NCI-H2107 (cell line): Measurements from ENCODE around the gene WFIKKN2.
"Not testable (repeated sequence)": the region's sequence is repeated elsewhere in the genome, so short reads cannot be mapped to it uniquely, and the experiment has no call there.

Source experiments
- DNase-seq: peaks from one replicate; lab custom pipeline; 2025; lab: John Stamatoyannopoulos, UW

Gene WFIKKN2

DNA sequence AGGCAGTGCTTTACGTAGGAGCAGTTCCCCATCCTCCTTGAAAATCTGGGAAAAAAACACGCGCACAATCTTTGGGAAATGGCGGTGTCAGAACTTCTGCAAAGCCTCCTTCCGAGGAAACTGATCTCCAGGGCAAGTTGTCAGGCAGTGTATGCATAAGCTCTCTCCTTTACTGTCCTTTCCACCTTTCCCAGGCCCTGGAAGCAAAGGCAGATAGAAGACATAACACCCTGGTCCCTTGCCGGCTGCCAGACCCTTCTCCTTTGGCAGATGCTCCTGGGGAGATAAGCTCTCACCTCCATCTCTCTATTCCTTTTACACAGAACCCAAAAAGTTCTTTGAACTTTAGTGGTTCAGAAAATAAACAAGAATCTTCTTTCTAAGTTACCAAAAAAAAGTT is 18.4 kb downstream of the WFIKKN2 start:
- no peak for DNase-seq

- no peak for DNase-seq
These were observed 20.4 kb downstream of the WFIKKN2 start for GRCh38 chr17:50855708-50856330.

DNA sequence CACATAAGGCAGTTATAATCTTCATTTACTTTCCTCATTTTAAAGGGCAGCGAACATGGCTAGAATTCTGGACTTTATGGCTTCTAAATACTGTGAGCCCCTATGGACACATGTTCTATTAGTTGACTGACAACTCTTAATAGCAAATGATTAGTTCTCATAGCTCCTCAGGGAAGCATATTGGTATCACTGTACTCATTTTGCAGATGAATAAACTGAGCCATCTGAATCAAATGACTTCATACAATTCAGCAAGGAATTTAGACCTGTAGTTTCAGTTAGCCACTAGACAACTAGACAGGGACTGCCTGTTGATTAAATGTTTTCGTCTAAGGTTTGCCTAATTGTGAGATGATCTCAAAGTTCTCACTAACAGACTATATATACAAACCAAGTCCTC is 21.0 kb downstream of the WFIKKN2 start:
- DNase-seq = no peak

DNA sequence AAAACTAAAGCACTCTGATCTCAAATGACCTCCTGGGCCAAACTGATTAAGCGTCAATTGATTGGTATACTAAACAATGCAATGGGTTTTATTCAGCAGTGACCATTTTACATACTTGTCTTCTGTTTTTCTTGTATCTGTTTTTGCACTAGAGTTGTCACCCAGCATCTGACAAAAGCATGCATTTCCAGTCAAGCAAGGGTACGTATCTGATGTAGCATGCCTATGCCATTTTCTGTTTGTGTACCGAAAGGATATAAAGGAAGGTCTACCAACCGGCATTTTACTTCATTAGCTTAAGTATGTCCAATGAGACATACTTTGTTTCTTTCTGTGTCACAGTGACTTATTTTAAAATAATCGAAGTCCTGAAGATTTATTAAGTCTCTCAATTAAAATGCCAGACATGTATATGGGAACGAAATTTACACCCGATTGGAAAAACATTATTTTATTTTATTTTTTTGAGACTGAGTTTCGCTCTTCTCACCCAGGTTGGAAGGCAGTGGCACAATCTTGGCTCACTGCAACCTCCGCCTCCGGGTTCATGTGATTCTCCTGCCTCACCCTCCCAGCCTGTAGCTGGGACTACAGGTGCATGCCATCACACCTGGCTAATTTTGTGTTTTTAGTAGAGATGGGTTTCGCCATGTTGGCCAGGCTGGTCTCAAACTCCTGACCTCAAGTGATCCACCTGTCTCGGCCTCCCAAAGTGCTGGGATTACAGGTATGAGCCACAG is 23.3 kb downstream of the WFIKKN2 start:
- DNase-seq = no peak

GRCh38 chr17:50859727-50860126 is 24.3 kb downstream of the WFIKKN2 start:
- DNase-seq = not testable (repeated sequence)

DNA sequence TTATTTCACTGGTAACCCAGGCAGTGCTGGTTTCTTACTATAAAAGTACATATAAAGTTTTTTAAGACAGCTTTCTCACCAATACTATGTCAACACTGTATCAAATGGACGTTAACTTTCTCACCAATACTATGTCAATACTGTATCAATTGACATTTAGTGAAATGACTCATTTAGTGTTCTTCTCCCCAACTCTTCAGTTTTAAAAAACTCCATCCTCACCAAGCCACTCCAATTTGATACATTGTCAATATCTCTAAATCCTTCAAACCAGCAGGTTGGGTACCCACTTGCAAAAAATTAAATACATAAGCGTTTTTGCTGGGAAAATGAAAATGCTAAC is 25.9 kb downstream of the WFIKKN2 start:
- no peak for DNase-seq

DNA sequence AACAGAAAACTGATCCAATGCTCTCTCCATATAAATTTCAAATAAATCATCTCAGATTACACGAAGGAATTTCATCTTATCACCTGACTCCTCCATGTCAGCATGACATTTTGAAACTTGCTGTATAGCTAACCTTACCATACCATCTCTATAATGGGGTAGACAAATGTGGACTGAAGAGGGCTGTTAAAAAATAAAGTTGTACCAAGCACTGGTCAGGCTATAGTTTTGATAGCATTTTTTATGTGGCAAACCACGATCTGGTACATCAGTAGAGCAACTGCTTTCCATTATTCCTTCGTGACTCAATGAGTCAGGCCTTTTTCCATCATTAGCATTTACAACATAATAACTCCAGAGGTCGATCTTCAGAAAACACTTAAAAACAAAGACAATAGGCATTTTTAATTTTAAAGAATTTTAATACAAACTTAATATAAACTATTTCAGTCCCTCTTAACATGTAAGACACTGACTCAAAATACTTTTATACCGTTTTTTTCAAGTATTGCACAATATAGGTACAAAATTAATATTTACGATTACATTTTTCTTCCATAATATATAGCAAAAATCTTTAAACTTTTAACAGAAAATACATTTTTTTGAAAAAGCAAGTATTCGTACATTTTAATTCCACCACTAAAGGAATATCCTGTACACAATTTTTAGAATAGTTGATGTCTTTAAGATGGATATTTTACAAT is 26.6 kb downstream of the WFIKKN2 start:
- DNase-seq = no peak

DNA sequence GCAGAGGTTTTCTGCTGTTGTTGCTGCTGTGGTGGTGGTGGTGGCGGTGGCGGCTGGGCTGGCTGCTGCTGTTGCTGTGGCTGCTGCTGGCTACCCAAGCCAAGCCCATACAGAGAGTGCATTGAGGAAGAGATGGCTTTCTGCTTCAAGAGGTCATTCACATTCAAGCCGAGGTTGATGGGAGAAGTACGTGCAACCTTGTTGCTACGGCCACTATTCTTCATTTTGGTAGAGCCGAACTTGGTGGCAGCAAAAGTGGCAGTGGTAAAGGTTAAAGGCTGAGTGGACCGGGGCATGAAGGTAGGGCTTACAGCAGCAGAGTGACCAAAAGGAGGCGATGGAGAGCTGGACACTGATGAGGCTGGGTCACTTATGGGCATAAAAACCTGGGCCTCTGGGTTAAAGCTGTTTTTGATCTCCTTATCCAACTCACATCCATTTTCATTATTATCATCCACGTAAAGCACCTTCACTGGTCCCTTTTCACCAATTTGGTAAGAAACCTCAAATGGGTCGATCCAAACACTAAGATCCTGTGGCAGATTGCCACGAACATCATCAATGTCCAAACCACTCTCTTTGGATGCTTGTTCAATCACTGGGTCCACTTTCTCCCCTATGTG is 27.9 kb downstream of the WFIKKN2 start:
- DNase-seq = no peak

DNA sequence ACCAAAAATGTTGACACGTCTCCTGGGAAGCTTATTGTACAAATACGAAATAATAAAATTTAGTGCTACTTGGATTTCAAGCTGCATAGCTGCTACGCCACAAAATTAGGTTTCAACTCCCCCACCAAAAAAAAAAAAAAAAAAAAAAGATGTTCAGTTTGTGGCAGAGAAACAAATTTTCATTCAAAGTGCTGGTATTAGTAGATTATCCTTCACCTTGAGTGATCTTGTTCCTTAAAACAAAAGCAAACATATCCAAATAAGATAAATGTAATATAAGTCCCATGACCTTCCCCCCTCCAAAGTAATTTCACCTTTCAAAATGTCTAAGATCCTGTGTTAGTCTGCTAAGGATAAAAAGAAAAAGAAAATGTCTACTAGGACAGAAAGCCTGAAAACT is 28.5 kb downstream of the WFIKKN2 start:
- DNase-seq = no peak

- no peak for DNase-seq
These were observed 29.3 kb downstream of the WFIKKN2 start for GRCh38 chr17:50864747-50865059.

DNA sequence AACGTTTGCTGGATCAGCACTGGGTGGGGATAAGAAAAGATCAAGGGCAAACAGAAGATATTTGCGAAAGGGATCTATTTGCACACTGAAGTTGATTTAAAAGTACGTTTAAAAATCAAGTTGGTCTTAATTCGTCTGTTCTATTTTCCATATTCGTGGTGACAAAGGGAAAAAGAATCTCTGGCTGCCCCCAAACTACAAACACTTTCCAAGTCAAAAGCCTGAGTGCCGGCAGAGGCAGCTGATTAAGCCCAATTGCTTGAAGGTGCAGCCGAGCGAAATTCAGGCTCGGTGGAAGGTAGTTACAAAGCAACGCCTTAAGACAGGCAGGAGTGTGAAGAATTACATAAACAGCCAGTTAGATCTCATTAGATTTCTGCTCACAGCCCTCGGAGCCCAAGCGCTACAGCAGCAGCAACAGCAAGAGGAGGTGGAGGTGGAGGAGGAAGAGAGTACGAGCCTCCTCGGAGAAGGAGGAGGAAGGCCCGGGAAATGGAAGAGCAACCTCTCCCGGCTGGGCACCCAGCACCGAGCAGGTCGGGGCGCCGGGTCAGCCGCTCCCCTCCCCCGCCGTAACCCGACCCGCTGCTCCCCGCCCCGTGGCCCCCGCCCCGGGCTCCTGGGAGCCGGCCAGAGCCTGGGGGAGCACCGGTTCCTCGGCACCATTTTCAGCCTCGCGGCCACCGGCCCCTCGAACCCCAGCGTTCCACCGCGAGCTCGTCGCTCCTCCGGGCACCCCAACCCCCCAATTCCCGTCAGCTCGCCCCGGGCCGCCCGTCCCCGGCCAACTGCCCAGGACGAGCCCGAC is 29.9 kb downstream of the WFIKKN2 start:
- DNase-seq = no peak

GRCh38 chr17:50865868-50866260 is 30.5 kb downstream of the WFIKKN2 start:
- DNase-seq = no peak

DNA sequence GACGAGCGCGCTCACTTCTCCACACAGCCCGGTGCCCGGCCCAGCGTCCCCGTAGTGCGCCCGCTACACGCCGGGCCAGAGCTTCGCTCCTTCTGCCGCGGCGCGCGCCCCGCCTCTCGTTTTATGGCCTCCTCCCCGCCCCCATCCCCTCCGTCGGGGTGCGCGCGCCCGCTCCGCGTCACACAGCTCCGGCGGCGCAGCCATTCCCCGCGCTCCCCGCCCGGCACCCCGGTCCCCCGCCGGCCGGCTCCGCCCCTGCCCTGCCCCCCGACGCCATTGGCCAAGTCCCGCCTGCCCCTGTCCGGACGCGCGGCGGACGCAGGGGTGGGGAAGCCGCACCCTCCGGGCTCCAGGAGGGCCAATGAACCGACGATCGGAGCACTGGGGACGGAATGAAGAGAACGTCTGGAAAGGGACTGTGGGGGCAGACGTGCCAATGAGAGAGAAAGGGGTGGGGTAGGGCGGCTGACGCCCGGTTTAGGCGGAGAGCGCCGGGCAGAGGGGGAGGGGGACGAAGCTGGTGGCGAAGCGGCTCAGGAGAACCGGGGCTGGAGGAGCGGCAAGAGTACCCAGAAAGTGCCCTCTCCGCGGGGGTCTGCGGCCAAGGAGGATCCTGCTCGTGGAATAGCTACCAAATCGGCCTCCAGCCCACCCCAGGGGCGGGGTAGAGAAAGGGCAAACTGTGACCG is 31.0 kb downstream of the WFIKKN2 start, which contains the start of gene TOB1:
Gene TOB1, minus strand, starts transcription at position 94 of the 689 bp plus-strand sequence. CDS start 2,337 bp downstream, outside the sequence.
- peak; percentile 96 for DNase-seq

DNA sequence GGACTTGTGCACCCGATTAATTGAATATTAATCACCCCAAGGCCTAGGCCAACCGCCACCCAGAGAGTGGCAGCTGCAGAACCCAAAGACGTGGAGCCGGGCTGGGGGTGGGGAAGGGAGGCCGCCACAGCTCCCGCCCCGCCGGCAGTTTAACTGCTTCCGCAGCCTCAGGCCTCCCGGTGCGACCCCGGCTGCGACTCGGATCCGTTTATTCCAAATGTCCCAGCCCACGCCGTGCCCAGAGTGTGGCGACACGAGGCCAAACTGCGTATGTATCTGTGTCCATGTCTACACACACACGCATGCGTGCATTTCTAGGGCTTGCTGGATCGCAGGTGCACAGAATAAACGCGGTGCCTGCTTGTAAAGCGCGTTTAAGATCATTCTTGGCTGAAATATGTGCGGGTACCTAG is 31.6 kb downstream of the WFIKKN2 start:
- DNase-seq = peak; percentile 76

DNA sequence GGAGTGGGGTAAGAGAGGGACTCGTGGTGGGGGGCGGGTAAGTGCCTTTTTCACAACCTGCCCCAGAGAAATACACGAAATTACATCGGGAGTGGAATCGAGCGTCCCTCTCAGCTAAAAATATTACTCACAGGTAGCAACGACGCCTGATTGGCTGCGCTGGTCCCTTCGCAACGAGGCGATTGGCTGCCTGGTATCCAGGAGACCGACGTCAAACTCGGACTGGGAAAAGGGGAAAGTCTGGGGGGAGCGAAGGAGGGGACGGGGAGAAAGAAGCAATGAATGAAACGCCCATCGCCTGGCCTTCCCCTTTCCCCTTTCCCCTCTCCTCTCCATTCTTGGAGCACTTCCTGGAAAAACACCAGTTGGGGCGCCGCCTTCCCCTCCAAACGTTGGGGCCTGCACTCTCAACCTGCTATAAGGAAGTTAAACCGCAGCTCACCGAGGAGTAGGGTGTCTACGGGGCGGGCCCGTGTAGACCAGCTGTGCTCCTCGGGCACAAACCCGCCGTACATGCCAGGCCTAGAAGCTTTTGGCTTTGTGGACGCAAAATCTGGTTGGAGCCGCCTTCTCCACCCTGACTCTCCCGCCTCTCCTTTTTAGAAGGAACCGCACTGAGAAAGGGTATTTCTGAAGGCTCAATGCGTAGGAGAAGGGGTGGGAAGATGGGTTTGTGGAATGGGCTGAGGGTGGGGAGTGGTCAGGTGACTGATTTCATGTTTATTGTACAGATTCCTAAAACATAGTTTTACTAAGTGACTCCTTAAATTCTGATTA is 32.2 kb downstream of the WFIKKN2 start:
- peak; percentile 96 for DNase-seq

- DNase-seq = no peak
These were observed 32.7 kb downstream of the WFIKKN2 start for GRCh38 chr17:50868140-50868438.

GRCh38 chr17:50868602-50869001 is 33.2 kb downstream of the WFIKKN2 start:
- no peak for DNase-seq

DNA sequence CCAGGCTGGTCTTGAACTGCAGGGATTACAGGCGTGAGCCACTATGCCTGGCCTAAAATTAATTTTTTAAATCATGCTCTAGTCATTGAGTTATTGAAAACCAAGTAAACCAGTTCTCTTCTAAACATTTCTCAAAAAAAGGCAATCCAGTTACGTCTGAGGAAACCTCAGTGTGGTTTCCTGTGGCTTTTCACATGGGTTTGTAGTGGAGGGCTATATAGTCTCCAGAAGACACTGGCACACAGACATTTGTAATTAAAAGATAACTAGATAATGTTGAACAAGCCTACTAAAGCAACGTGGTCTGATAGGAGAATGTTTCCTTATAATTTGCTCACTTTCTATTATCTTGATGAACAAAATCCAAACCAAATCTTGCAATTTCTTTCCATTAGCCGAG is 36.0 kb downstream of the WFIKKN2 start:
- no peak for DNase-seq

DNA sequence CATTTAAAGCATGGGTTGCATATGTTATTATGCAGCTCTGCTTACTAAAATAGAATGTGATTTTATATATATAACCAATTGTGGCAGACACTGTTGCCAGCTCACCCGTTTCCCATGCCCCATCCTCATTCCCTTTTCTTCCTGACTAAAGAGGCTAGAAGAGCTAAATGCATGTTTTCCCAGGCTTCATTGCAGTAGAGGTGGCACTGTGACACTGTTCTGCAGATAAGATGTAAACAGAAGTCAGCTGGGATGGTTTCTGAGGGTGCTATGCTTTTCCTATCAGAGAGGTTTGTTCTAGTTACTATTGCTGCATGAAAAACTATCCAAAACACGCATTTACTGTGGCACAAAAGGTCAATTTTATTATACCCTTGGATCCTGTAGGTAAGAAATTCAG is 36.5 kb downstream of the WFIKKN2 start:
- no peak for DNase-seq

DNA sequence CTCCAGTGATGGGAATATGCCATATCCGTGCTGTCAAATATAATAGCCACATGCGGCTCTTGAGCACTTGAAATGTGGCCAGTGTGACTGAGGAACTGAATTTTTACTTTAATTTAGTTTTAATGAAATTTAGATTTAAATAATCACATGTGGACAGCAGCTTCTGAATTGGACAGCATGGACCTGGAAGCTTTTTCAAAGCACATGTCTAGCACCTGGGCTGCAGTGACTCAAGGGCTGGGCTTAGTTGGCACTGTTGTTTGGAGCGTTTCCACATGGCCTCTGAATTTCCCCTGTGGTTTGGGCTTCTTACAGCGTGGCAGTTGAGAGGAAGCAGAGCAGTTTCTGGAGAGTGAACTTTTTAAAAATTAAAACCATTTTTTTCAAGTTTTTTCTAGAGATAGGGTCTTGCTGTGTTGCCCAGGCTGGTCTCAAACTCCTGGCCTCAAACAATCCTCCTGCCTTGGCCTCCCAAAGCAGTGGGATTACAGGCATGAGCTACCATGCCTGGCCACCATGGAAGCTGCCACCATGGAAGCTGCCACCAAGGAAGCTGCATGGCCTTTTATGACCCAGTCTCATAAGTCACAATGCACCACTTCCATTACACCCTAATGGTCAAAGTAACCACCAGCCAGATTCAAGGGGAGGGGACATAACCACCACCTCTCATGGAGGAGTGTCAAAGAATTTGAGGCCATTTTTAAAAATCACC is 37.5 kb downstream of the WFIKKN2 start:
- no peak for DNase-seq
